ENCODE data around the gene FGD5. TPM values are rescaled to one million over a fixed set of nuclear protein-coding genes. Genes with fewer than 3 reads are reported as not detected.

FGD5 gene
- total and polyA plus RNA-seq, 2 donors from 2014 or later = 18.7 to 40.1 TPM

DNA sequence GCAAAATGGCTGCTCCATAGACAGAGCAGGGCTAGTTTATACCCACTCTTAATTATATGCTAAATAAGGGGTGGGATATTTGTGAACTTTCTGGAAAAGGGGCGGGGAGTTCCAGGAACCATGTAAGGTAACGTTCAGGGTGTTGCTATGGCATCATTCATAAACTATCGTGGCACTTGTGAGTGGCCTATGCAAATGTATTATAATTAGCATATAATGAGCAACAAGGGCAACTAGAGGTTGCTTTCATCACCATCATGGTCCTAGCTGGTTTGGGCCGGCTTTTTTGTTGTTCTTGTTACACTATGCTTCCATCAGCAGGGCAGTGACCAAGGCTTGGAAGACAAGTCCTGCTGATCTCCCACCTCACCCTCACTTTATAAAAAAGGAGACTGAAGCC is 43.2 kb upstream of the FGD5 start:
- H3K27ac ChIP-seq (ENCODE audit: low read depth in 2 of 2, low read length in 2 of 2) = no peak overlapping the region
- no peak overlapping the region for H3K9ac ChIP-seq (ENCODE audit: low read length in 3 of 3)
- H3K36me3 ChIP-seq (ENCODE audit: control insufficient read depth in 2 of 3, insufficient read depth in 3 of 3, low read length in 3 of 3) = no peaks in the 10 kb centered on the region
- TF ChIP-seq, protein P1, sequence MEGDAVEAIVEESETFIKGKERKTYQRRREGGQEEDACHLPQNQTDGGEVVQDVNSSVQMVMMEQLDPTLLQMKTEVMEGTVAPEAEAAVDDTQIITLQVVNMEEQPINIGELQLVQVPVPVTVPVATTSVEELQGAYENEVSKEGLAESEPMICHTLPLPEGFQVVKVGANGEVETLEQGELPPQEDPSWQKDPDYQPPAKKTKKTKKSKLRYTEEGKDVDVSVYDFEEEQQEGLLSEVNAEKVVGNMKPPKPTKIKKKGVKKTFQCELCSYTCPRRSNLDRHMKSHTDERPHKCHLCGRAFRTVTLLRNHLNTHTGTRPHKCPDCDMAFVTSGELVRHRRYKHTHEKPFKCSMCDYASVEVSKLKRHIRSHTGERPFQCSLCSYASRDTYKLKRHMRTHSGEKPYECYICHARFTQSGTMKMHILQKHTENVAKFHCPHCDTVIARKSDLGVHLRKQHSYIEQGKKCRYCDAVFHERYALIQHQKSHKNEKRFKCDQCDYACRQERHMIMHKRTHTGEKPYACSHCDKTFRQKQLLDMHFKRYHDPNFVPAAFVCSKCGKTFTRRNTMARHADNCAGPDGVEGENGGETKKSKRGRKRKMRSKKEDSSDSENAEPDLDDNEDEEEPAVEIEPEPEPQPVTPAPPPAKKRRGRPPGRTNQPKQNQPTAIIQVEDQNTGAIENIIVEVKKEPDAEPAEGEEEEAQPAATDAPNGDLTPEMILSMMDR (IDR thresholded peaks at IDR 0.05; ENCODE audit: borderline replicate concordance, extremely low read depth, insufficient read depth) = no peak
- H3K9me3 ChIP-seq (ENCODE audit: control insufficient read depth in 2 of 3, insufficient read depth in 1 of 3, low read length in 3 of 3) = peaks cover 0 to 2% (median 0%) of the 10 kb centered on the region in 3 donors
- H3K27me3 ChIP-seq (ENCODE audit: control insufficient read depth, insufficient read depth, low read length) = no peaks in the 10 kb centered on the region
- no peaks in the 10 kb centered on the region for H3K4me1 ChIP-seq (ENCODE audit: control insufficient read depth in 2 of 3, insufficient read depth in 2 of 3, low read depth in 1 of 3, low read length in 3 of 3)
- intact Hi-C loops (cut with DNase I) = no loop called here
- FAIRE-seq (no peak), DNase-seq (peak in 1 of 5 donors; percentile 17)
- H3K4me3 ChIP-seq (ENCODE audit: low read length in 3 of 3) = no peak overlapping the region

DNA sequence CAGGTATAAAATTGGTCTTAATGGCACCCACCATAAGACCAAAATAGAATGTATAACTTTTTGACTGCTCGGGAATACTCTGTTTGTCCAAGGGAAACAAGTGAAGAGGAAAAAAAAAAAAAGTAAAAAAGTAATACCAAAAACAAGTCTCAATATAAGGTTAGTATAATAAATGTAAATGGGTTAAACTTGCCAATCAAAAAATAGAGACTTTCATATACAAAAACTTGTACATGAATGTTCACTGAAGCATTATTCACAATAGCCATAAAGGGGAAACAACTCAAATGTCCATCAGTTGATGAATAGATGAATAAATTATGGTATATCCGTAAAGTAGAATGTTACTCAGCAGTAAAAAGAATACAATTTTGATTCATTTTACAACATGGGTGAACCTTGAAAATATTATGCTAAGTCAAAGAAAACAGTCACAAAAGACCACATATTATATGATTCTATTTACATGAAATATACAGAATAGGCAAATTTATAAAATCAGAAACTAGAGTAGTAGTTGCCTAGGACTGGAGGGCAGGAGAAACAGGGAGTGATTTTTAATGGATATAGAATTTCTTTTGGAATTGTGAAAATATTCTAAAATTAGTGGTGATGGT is 39.6 kb upstream of the FGD5 start:
- H3K36me3 ChIP-seq (ENCODE audit: control insufficient read depth in 2 of 3, insufficient read depth in 3 of 3, low read length in 3 of 3) = no peaks in the 10 kb centered on the region
- H3K9me3 ChIP-seq (ENCODE audit: control insufficient read depth in 2 of 3, insufficient read depth in 1 of 3, low read length in 3 of 3) = peaks cover 0 to 2% (median 0%) of the 10 kb centered on the region in 3 donors
- H3K4me1 ChIP-seq (ENCODE audit: control insufficient read depth in 2 of 3, insufficient read depth in 2 of 3, low read depth in 1 of 3, low read length in 3 of 3) = no peaks in the 10 kb centered on the region
- DNase-seq = no peak
- H3K27ac ChIP-seq (ENCODE audit: low read depth in 2 of 2, low read length in 2 of 2) = no peak overlapping the region
- TF ChIP-seq, protein P1 (IDR thresholded peaks at IDR 0.05; ENCODE audit: borderline replicate concordance, extremely low read depth, insufficient read depth) = no peak
- H3K27me3 ChIP-seq (ENCODE audit: control insufficient read depth, insufficient read depth, low read length) = no peaks in the 10 kb centered on the region
- no peak overlapping the region for H3K4me3 ChIP-seq (ENCODE audit: low read length in 3 of 3)
- intact Hi-C loops (cut with DNase I) = no loop called here
- FAIRE-seq = no peak
- H3K9ac ChIP-seq (ENCODE audit: low read length in 3 of 3) = no peak overlapping the region

DNA sequence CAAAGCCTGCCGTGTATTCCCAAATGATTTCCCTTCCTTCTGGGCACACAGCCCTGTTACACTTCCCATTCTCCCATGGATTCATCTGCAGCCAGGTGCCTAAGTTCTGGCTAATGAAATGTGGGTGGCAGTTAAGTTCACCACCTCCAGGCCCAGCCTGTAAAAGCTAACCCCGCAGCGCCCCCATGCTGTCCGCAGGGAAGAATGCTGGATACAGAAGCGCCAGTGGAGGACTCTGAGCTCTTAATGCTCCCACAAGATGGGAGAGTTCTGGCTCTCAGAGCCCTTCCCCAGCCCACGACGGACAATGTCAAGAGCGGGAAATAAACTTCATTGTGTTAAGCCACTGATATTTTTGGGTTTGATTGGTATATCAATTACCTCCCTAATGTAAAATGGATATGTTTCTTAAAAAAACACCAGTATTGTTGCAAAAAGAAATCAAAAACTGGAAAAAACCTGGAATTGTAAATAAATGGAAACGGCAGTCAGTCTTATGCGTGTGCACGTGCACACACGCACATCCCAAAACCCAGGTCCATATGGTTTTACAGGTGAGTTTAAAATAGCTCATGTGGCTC is 37.7 kb upstream of the FGD5 start:
- Histone ChIP-seq H3K4me1 (ENCODE audit: control insufficient read depth in 2 of 3, insufficient read depth in 2 of 3, low read depth in 1 of 3, low read length in 3 of 3) (no peaks in the 10 kb centered on the region), H3K36me3 (ENCODE audit: control insufficient read depth in 2 of 3, insufficient read depth in 3 of 3, low read length in 3 of 3) (no peaks in the 10 kb centered on the region), H3K27me3 (ENCODE audit: control insufficient read depth, insufficient read depth, low read length) (no peaks in the 10 kb centered on the region), H3K27ac (ENCODE audit: low read depth in 2 of 2, low read length in 2 of 2) (no peak overlapping the region), H3K9me3 (ENCODE audit: control insufficient read depth in 2 of 3, insufficient read depth in 1 of 3, low read length in 3 of 3) (peaks cover 0 to 2% (median 0%) of the 10 kb centered on the region in 3 donors), H3K9ac (ENCODE audit: low read length in 3 of 3) (no peak overlapping the region), H3K4me3 (ENCODE audit: low read length in 3 of 3) (no peak overlapping the region)
- FAIRE-seq (no peak), DNase-seq (peak; percentile 42 to 64 (median 59))
- TF ChIP-seq, protein P1 (IDR thresholded peaks at IDR 0.05; ENCODE audit: borderline replicate concordance, extremely low read depth, insufficient read depth) = peak; percentile 60
- intact Hi-C loops (cut with DNase I) = no loop called here

All from kidney (tissue), 14 donors.